ENCODE results near the gene USP37.
"Not testable (repeated sequence)": the region's sequence is repeated elsewhere in the genome, so short reads cannot be mapped to it uniquely, and the experiment has no call there.

Gene USP37

GRCh38 chr2:218554225-218554624, 13.9 kb downstream of the USP37 start:
- WGBS (ENCODE audit: insufficient coverage, insufficient read length), result no CpG with 5 or more reads among the region's 3 CpGs
- not testable (repeated sequence) for H3K4me3 ChIP-seq (ENCODE audit: low read length); H3K9me3 ChIP-seq (ENCODE audit: control insufficient read depth, insufficient read depth, low read length); H3K4me1 ChIP-seq (ENCODE audit: control insufficient read depth, insufficient read depth, low read length); H3K27me3 ChIP-seq (ENCODE audit: control insufficient read depth, insufficient read depth, low read length); H3K27ac ChIP-seq (ENCODE audit: low read length); DNase-seq (ENCODE audit: low read depth, low spot score); H3K36me3 ChIP-seq (ENCODE audit: control insufficient read depth, insufficient read depth, low read length)

DNA sequence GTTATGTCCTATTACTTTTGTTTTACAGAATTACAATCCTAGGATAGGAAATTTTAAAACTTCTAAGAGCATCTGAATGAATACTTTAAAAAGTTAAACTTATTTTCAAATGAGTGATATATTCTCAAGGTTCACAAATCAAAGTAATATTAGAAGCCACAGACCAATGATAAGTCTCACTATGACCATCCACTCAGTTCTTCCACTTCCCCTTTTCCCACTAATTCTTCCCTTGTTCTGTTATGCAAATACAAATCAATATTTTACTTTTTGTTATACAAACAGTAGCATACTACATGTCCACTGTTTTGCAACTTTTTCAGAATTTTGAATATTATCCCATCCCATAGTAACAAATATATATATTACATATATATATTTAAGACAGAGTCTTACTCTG, 20.2 kb downstream of the USP37 start:
- Histone ChIP-seq H3K9me3 (ENCODE audit: control insufficient read depth, insufficient read depth, low read length) (no peaks in the 10 kb centered on the region), H3K4me1 (ENCODE audit: control insufficient read depth, insufficient read depth, low read length) (no peaks in the 10 kb centered on the region), H3K4me3 (ENCODE audit: low read length) (no peak overlapping the region), H3K36me3 (ENCODE audit: control insufficient read depth, insufficient read depth, low read length) (peaks cover 11% of the 10 kb centered on the region; the same call in 1 of the 2 replicates), H3K27me3 (ENCODE audit: control insufficient read depth, insufficient read depth, low read length) (no peaks in the 10 kb centered on the region), H3K27ac (ENCODE audit: low read length) (no peak overlapping the region)
- no peak for DNase-seq (ENCODE audit: low read depth, low spot score)

- no peak for DNase-seq (ENCODE audit: low read depth, low spot score)
- Histone ChIP-seq H3K4me1 (ENCODE audit: control insufficient read depth, insufficient read depth, low read length) (no peaks in the 10 kb centered on the region), H3K27me3 (ENCODE audit: control insufficient read depth, insufficient read depth, low read length) (no peaks in the 10 kb centered on the region), H3K27ac (ENCODE audit: low read length) (no peak overlapping the region), H3K4me3 (ENCODE audit: low read length) (no peak overlapping the region), H3K36me3 (ENCODE audit: control insufficient read depth, insufficient read depth, low read length) (peaks cover 10% of the 10 kb centered on the region; the same call in 1 of the 2 replicates), H3K9me3 (ENCODE audit: control insufficient read depth, insufficient read depth, low read length) (no peaks in the 10 kb centered on the region)
These were observed 20.6 kb downstream of the USP37 start for GRCh38 chr2:218547511-218547910.

DNA sequence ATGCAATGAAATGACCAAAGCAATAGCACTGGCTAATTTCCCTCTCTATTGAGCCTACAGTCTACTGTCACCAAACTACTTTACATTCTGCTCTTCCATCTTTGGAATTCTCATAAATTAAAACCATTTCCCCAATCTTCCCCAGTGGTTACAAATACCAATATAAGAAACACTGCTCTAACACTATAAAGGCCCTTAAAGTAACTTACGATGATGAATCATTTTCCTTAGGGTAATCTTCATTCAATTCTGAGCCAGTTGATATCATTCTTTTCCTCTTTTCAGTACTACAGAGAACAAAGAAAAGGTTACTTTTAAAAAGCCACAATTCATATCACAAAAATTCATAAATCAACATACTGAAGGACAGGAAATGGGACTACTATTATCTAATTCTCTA, 22.1 kb downstream of the USP37 start:
- no peak for DNase-seq (ENCODE audit: low read depth, low spot score)
- Histone ChIP-seq H3K36me3 (ENCODE audit: control insufficient read depth, insufficient read depth, low read length) (peaks cover 18% of the 10 kb centered on the region; the same call in 1 of the 2 replicates), H3K4me3 (ENCODE audit: low read length) (no peak overlapping the region), H3K9me3 (ENCODE audit: control insufficient read depth, insufficient read depth, low read length) (no peaks in the 10 kb centered on the region), H3K27ac (ENCODE audit: low read length) (no peak overlapping the region), H3K4me1 (ENCODE audit: control insufficient read depth, insufficient read depth, low read length) (no peaks in the 10 kb centered on the region), H3K27me3 (ENCODE audit: control insufficient read depth, insufficient read depth, low read length) (no peaks in the 10 kb centered on the region)
- no CpG with 5 or more reads among the region's 1 CpG for WGBS (ENCODE audit: insufficient coverage, insufficient read length)

DNA sequence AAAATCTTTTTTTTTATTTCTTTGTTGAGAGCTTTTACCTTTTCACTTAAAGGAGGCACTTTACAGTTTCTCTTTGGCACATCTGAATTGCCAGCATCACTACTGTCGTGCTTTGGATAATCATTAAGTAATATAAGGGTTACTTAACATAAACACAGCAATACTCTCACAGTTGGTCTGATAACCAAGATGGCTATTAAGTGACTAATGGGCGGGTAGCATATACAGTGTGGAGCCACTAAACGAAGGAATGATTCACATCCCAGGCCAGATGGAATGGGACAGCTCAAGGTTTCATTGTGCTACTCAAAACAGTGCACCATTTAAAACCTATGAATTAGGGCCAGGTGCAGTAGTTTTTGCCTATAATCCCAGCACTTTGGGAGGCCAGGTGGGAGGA, 28.1 kb downstream of the USP37 start:
- peaks cover 12% of the 10 kb centered on the region; the same call in 1 of the 2 replicates for H3K36me3 ChIP-seq (ENCODE audit: control insufficient read depth, insufficient read depth, low read length)
- H3K27me3 ChIP-seq (ENCODE audit: control insufficient read depth, insufficient read depth, low read length), result no peaks in the 10 kb centered on the region
- DNase-seq (ENCODE audit: low read depth, low spot score), result no peak
- H3K4me1 ChIP-seq (ENCODE audit: control insufficient read depth, insufficient read depth, low read length), result no peaks in the 10 kb centered on the region
- H3K27ac ChIP-seq (ENCODE audit: low read length), result no peak overlapping the region
- no peak overlapping the region for H3K4me3 ChIP-seq (ENCODE audit: low read length)
- no peaks in the 10 kb centered on the region for H3K9me3 ChIP-seq (ENCODE audit: control insufficient read depth, insufficient read depth, low read length)
- WGBS (ENCODE audit: insufficient coverage, insufficient read length), result no CpG with 5 or more reads among the region's 3 CpGs

GRCh38 chr2:218536804-218537494, 31.2 kb downstream of the USP37 start:
- no CpG with 5 or more reads among the region's 6 CpGs for WGBS (ENCODE audit: insufficient coverage, insufficient read length)
- Histone ChIP-seq H3K4me1 (ENCODE audit: control insufficient read depth, insufficient read depth, low read length) (no peaks in the 10 kb centered on the region), H3K4me3 (ENCODE audit: low read length) (no peak overlapping the region), H3K9me3 (ENCODE audit: control insufficient read depth, insufficient read depth, low read length) (no peaks in the 10 kb centered on the region), H3K27me3 (ENCODE audit: control insufficient read depth, insufficient read depth, low read length) (no peaks in the 10 kb centered on the region), H3K27ac (ENCODE audit: low read length) (no peak overlapping the region), H3K36me3 (ENCODE audit: control insufficient read depth, insufficient read depth, low read length) (peaks cover 9% of the 10 kb centered on the region; the same call in 1 of the 2 replicates)
- DNase-seq (ENCODE audit: low read depth, low spot score), result no peak

- Histone ChIP-seq H3K36me3 (ENCODE audit: control insufficient read depth, insufficient read depth, low read length) (peaks cover 9% of the 10 kb centered on the region), H3K27ac (ENCODE audit: low read length) (no peak overlapping the region), H3K9me3 (ENCODE audit: control insufficient read depth, insufficient read depth, low read length) (no peaks in the 10 kb centered on the region), H3K4me3 (ENCODE audit: low read length) (no peak overlapping the region), H3K27me3 (ENCODE audit: control insufficient read depth, insufficient read depth, low read length) (no peaks in the 10 kb centered on the region), H3K4me1 (ENCODE audit: control insufficient read depth, insufficient read depth, low read length) (no peaks in the 10 kb centered on the region)
- no peak for DNase-seq (ENCODE audit: low read depth, low spot score)
- WGBS (ENCODE audit: insufficient coverage, insufficient read length), result no CpG with 5 or more reads among the region's 2 CpGs
These were observed 38.2 kb downstream of the USP37 start for GRCh38 chr2:218529990-218530389.

- DNase-seq (ENCODE audit: low read depth, low spot score); H3K27me3 ChIP-seq (ENCODE audit: control insufficient read depth, insufficient read depth, low read length); H3K27ac ChIP-seq (ENCODE audit: low read length); H3K36me3 ChIP-seq (ENCODE audit: control insufficient read depth, insufficient read depth, low read length); H3K4me3 ChIP-seq (ENCODE audit: low read length); H3K4me1 ChIP-seq (ENCODE audit: control insufficient read depth, insufficient read depth, low read length); H3K9me3 ChIP-seq (ENCODE audit: control insufficient read depth, insufficient read depth, low read length): not testable (repeated sequence)
- no CpG with 5 or more reads among the region's 2 CpGs for WGBS (ENCODE audit: insufficient coverage, insufficient read length)
These were observed 39.7 kb downstream of the USP37 start for GRCh38 chr2:218528409-218528808.

DNA sequence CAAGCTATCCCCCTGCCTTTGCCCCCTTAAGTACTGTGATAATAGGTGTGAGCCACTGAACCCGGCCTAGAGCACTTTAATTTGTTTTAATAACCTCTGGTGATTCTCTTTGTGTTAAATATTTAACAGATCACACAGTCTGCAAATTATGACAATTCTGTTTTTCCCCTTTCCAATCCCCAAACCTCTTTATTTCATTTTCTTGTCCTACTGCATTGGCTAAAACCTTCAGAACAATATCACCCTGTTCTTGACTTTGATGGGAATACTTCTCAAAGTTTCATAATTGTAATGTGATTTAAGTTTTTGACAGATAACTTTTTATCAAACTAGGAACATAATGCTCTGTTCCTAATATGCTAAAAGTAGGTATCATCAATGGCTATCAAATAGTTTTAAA, 44.5 kb downstream of the USP37 start:
- H3K4me1 ChIP-seq (ENCODE audit: control insufficient read depth, insufficient read depth, low read length), result no peaks in the 10 kb centered on the region
- H3K27ac ChIP-seq (ENCODE audit: low read length), result no peak overlapping the region
- H3K9me3 ChIP-seq (ENCODE audit: control insufficient read depth, insufficient read depth, low read length), result no peaks in the 10 kb centered on the region
- no peaks in the 10 kb centered on the region for H3K27me3 ChIP-seq (ENCODE audit: control insufficient read depth, insufficient read depth, low read length)
- peaks cover 3% of the 10 kb centered on the region; the same call in 1 of the 2 replicates for H3K36me3 ChIP-seq (ENCODE audit: control insufficient read depth, insufficient read depth, low read length)
- no CpG with 5 or more reads among the region's 1 CpG for WGBS (ENCODE audit: insufficient coverage, insufficient read length)
- DNase-seq (ENCODE audit: low read depth, low spot score), result no peak
- no peak overlapping the region for H3K4me3 ChIP-seq (ENCODE audit: low read length)

DNA sequence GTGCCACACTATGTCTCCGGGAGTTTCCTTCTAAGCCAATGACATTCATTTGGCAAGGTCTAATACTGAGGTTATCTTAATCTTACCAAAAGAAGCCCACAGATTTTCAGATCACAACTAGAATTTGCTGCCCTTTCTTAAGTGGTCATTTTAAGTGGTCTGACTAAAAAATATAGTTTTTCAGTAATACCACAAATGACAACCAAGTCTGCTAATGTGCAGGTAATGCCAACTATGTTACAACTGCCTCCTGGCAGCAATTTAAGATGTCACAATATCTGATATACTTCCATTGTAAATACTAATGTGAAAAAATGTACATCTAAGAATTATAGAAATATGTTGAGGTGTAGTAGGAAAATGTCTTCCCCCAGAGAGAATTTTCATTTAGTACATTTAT, 49.3 kb downstream of the USP37 start:
- H3K4me1 ChIP-seq (ENCODE audit: control insufficient read depth, insufficient read depth, low read length), result no peaks in the 10 kb centered on the region
- no CpG with 5 or more reads among the region's 1 CpG for WGBS (ENCODE audit: insufficient coverage, insufficient read length)

DNA sequence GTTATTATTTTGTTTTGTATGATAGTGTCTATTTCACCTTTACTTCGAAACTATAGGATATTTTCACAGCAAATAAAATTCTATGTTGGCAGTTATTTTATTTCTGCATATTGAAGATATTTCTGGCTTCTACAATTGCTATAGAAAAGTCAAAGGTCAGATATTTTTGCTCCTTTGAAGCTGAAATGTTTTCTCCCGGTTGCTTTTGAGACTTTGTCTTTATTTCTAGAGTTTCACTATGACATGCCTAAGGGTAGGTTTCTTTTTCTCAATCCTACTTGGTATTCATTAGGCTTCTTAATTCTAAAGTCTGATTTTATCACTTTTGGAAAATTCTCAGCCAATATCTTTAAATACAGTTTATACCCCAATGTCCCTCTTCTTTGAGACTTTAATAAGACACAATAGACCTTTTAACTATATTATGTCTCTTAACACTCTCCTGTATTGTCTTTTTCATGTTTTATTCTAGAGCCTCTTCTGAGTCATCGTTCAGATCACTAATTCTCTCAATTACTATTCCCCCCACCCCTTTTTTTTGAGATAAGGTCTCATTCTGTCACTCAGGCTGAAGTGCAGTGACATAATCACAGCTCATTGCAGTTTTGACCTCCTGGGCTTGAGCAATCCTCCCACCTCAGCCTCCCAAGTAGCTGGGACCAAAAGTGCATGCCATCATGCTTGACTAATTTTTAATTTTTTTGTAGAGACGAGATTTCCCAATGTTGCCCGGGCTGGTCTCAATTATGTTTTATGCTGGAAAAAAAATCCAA, 50.5 kb downstream of the USP37 start:
- H3K27me3 ChIP-seq (ENCODE audit: control insufficient read depth, insufficient read depth, low read length), result no peaks in the 10 kb centered on the region
- no peaks in the 10 kb centered on the region for H3K9me3 ChIP-seq (ENCODE audit: control insufficient read depth, insufficient read depth, low read length)
- H3K27ac ChIP-seq (ENCODE audit: low read length), result no peak overlapping the region
- DNase-seq (ENCODE audit: low read depth, low spot score), result no peak
- no peaks in the 10 kb centered on the region for H3K36me3 ChIP-seq (ENCODE audit: control insufficient read depth, insufficient read depth, low read length)
- no peak overlapping the region for H3K4me3 ChIP-seq (ENCODE audit: low read length)
- H3K4me1 ChIP-seq (ENCODE audit: control insufficient read depth, insufficient read depth, low read length), result no peaks in the 10 kb centered on the region
- WGBS (ENCODE audit: insufficient coverage, insufficient read length), result no CpG with 5 or more reads among the region's 5 CpGs

More for the DNA sequence above, 49.3 kb downstream of the USP37 start:
- Histone ChIP-seq H3K27ac (ENCODE audit: low read length) (no peak overlapping the region), H3K36me3 (ENCODE audit: control insufficient read depth, insufficient read depth, low read length) (no peaks in the 10 kb centered on the region), H3K27me3 (ENCODE audit: control insufficient read depth, insufficient read depth, low read length) (no peaks in the 10 kb centered on the region), H3K4me3 (ENCODE audit: low read length) (no peak overlapping the region), H3K9me3 (ENCODE audit: control insufficient read depth, insufficient read depth, low read length) (no peaks in the 10 kb centered on the region)
- no peak for DNase-seq (ENCODE audit: low read depth, low spot score)
